Omental fat pad (tissue), 4 donors: ENCODE measurements around the gene USP17L15. TPM values are rescaled to one million over a fixed set of nuclear protein-coding genes. Genes with fewer than 3 reads are reported as not detected.
"Not testable (repeated sequence)": the region's sequence is repeated elsewhere in the genome, so short reads cannot be mapped to it uniquely, and the experiment has no call there.

Source experiments
- ATAC-seq: fragments of 150-250 bp; one replicate; pipeline ENCODE4 v1.9.1; 2016; ENCODE audit warnings: mild to moderate bottlenecking, moderate library complexity; ENCODE audit not compliant: low FRiP score
- DNase-seq: peaks from one replicate; pipeline ENCODE4 v3.0.0-alpha.2; 2019; ENCODE audit warnings: low spot score
- total RNA-seq, 4 donors: library from RNA; depleted of rRNA; stranded (reverse); fragments of >200 nt; gene quantifications; one replicate each; pipeline ENCODE4 v1.1.0, GENCODE V29; 2016

USP17L15 gene
- not detected for total RNA-seq

DNA sequence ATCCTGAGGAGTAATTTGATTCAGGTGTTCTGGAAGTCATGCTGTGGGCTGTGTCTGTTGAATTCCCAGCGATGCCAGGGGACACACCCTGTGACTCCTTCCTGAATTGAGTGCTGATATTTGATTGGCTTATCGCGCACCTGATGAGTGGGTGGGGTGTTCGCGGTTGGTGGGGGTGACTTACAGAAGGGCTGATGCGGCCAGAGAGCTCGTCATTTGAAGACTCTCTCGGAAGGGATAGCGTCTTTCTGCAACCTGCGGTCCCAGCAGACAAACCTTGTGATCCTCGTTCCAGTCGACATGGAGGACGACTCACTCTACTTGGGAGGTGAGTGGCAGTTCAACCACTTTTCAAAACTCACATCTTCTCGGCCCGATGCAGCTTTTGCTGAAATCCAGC, at the start of gene USP17L15:
Gene USP17L15 (plus strand): TSS at position 301 of the 400 bp plus-strand sequence. CDS start 0 bp downstream, at position 301.
- ATAC-seq, DNase-seq: not testable (repeated sequence)

DNA sequence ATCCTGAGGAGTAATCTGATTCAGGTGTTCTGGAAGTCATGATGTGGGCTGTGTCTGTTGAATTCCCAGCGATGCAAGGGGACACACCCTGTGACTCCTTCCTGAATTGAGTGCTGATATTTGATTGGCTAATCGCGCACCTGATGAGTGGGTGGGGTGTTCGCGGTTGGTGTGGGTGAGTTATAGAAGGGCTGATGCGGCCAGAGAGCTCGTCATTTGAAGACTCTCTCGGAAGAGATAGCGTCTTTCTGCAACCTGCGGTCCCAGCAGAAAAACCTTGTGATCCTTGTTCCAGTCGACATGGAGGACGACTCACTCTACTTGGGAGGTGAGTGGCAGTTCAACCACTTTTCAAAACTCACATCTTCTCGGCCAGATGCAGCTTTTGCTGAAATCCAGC, 23.8 kb upstream of the USP17L15 start, which contains the start of gene USP17L10:
Gene USP17L10 (plus strand): TSS at position 301 of the 400 bp plus-strand sequence. CDS start 0 bp downstream, at position 301.
- DNase-seq, ATAC-seq: not testable (repeated sequence)

DNA sequence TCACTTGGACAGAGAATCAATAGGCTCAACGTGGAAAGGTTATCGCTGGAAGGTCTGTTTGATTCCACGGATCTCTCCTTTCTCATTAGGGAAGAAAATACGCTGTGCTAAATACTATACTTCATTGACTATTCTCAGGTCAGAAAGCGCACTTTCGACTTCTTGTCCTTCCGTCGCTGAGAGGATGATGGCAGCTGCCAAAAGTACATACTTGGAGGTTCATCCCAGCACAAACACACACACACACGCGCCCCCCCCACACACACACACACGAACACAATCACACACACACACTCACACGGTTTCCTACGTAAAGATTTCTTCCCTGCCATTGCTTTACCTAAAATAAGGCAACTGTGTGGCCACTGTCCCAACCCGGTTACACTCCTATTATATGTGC, 19.5 kb upstream of the USP17L15 start:
- DNase-seq, ATAC-seq: not testable (repeated sequence)

GRCh38 chr4:9215105-9215504, 19.1 kb upstream of the USP17L15 start, which contains the start of gene USP17L11:
USP17L11 (plus strand) TSS chr4:9215405; CDS start chr4:9215405, 0 bp downstream.
- ATAC-seq, DNase-seq: not testable (repeated sequence)

DNA sequence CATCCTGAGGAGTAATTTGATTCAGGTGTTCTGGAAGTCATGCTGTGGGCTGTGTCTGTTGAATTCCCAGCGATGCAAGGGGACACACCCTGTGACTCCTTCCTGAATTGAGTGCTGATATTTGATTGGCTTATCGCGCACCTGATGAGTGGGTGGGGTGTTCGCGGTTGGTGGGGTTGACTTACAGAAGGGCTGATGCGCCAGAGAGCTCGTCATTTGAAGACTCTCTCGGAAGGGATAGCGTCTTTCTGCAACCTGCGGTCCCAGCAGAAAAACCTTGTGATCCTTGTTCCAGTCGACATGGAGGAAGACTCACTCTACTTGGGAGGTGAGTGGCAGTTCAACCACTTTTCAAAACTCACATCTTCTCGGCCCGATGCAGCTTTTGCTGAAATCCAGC, 14.3 kb upstream of the USP17L15 start, which contains the start of gene USP17L12:
Gene USP17L12 (plus strand): TSS at position 301 of the 400 bp plus-strand sequence. CDS start 0 bp downstream, at position 301.
- ATAC-seq, DNase-seq: not testable (repeated sequence)

DNA sequence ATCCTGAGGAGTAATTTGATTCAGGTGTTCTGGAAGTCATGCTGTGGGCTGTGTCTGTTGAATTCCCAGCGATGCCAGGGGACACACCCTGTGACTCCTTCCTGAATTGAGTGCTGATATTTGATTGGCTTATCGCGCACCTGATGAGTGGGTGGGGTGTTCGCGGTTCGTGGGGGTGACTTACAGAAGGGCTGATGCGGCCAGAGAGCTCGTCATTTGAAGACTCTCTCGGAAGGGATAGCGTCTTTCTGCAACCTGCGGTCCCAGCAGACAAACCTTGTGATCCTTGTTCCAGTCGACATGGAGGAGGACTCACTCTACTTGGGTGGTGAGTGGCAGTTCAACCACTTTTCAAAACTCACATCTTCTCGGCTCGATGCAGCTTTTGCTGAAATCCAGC, 9.6 kb upstream of the USP17L15 start, which contains the start of gene USP17L13:
Gene USP17L13 (plus strand): TSS at position 301 of the 400 bp plus-strand sequence. CDS start 0 bp downstream, at position 301.
- ATAC-seq, DNase-seq: not testable (repeated sequence)

DNA sequence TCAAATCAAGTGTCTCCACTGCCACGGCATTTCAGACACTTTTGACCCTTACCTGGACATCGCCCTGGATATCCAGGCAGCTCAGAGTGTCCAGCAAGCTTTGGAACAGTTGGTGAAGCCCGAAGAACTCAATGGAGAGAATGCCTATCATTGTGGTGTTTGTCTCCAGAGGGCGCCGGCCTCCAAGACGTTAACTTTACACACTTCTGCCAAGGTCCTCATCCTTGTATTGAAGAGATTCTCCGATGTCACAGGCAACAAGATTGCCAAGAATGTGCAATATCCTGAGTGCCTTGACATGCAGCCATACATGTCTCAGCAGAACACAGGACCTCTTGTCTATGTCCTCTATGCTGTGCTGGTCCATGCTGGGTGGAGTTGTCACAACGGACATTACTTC, 3.9 kb upstream of the USP17L15 start:
- not testable (repeated sequence) for DNase-seq, ATAC-seq

DNA sequence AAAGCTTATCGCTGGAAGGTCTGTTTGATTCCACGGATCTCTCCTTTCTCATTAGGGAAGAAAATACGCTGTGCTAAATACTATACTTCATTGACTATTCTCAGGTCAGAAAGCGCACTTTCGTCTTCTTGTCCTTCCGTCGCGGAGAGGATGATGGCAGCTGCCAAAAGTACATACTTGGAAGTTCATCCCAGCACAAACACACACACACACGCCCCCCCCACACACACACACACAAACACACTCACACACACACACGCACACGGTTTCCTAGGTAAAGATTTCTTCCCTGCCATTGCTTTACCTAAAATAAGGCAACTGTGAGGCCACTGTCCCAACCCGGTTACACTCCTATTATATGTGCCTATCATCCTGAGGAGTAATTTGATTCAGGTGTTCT, 4.3 kb downstream of the USP17L15 start:
- not testable (repeated sequence) for ATAC-seq
- DNase-seq: peak; percentile 20

GRCh38 chr4:9243579-9243978, 9.4 kb downstream of the USP17L15 start, which contains the start of gene USP17L17:
USP17L17 (plus strand) TSS chr4:9243879; CDS start chr4:9243879, 0 bp downstream.
- not testable (repeated sequence) for DNase-seq, ATAC-seq

DNA sequence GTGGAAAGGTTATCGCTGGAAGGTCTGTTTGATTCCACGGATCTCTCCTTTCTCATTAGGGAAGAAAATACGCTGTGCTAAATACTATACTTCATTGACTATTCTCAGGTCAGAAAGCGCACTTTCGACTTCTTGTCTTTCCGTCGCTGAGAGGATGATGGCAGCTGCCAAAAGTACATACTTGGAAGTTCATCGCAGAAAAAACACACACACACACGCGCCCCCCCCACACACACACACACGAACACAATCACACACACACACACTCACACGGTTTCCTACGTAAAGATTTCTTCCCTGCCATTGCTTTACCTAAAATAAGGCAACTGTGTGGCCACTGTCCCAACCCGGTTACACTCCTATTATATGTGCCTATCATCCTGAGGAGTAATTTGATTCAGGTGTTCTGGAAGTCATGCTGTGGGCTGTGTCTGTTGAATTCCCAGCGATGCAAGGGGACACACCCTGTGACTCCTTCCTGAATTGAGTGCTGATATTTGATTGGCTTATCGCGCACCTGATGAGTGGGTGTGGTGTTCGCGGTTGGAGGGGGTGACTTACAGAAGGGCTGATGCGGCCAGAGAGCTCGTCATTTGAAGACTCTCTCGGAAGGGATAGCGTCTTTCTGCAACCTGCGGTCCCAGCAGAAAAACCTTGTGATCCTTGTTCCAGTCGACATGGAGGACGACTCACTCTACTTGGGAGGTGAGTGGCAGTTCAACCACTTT, 13.9 kb downstream of the USP17L15 start, which contains the start of gene USP17L18:
Gene USP17L18 (plus strand): TSS at position 678 of the 728 bp plus-strand sequence. CDS start 0 bp downstream, at position 678.
- not testable (repeated sequence) for ATAC-seq
- DNase-seq: peak; percentile 19

GRCh38 chr4:9253078-9253477, 18.9 kb downstream of the USP17L15 start, which contains the start of gene USP17L19:
USP17L19 (plus strand) TSS chr4:9253378; CDS start chr4:9253378, 0 bp downstream.
- ATAC-seq, DNase-seq: not testable (repeated sequence)

- not testable (repeated sequence) for DNase-seq, ATAC-seq
Observed at GRCh38 chr4:9257824-9258223, 23.6 kb downstream of the USP17L15 start, which contains the start of gene USP17L20. USP17L20 (plus strand) TSS chr4:9258124; CDS start chr4:9258124, 0 bp downstream.

GRCh38 chr4:9262572-9262971, 28.4 kb downstream of the USP17L15 start, which contains the start of gene USP17L21:
USP17L21 (plus strand) TSS chr4:9262872; CDS start chr4:9262872, 0 bp downstream.
- ATAC-seq: not testable (repeated sequence)

DNA sequence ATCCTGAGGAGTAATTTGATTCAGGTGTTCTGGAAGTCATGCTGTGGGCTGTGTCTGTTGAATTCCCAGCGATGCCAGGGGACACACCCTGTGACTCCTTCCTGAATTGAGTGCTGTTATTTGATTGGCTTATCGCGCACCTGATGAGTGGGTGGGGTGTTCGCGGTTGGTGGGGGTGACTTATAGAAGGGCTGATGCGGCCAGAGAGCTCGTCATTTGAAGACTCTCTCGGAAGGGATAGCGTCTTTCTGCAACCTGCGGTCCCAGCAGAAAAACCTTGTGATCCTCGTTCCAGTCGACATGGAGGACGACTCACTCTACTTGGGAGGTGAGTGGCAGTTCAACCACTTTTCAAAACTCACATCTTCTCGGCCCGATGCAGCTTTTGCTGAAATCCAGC, 33.1 kb downstream of the USP17L15 start, which contains the start of gene USP17L22:
Gene USP17L22 (plus strand): TSS at position 301 of the 400 bp plus-strand sequence. CDS start 0 bp downstream, at position 301.
- DNase-seq, ATAC-seq: not testable (repeated sequence)

More at GRCh38 chr4:9262572-9262971, 28.4 kb downstream of the USP17L15 start, which contains the start of gene USP17L21:
- DNase-seq: not testable (repeated sequence)

DNA sequence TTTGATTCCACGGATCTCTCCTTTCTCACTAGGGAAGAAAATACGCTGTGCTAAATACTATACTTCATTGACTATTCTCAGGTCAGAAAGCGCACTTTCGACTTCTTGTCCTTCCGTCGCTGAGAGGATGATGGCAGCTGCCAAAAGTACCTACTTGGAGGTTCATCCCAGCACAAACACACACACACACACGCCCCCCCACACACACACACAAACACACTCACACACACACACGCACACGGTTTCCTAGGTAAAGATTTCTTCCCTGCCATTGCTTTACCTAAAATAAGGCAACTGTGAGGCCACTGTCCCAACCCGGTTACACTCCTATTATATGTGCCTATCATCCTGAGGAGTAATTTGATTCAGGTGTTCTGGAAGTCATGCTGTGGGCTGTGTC, 37.5 kb downstream of the USP17L15 start:
- ATAC-seq: not testable (repeated sequence)
- peak; percentile 46 for DNase-seq

Other genes starting within 250 kb of the USP17L15 start
- not detected for gene FAM90A26, start 64.0 kb upstream of the USP17L15 start, total RNA-seq
- gene USP17L10, start 23.7 kb upstream of the USP17L15 start, total RNA-seq: not detected
- gene USP17L11, start 19.0 kb upstream of the USP17L15 start, total RNA-seq: not detected
- not detected for gene USP17L12, start 14.2 kb upstream of the USP17L15 start, total RNA-seq
- gene USP17L13, start 9.5 kb upstream of the USP17L15 start, total RNA-seq: not detected
- not detected for gene USP17L17, start 9.5 kb downstream of the USP17L15 start, total RNA-seq
- gene USP17L18, start 14.2 kb downstream of the USP17L15 start, total RNA-seq: not detected
- gene USP17L19, start 19.0 kb downstream of the USP17L15 start, total RNA-seq: not detected
- gene USP17L20, start 23.7 kb downstream of the USP17L15 start, total RNA-seq: not detected
- not detected for gene USP17L21, start 28.5 kb downstream of the USP17L15 start, total RNA-seq
- gene USP17L22, start 33.2 kb downstream of the USP17L15 start, total RNA-seq: not detected
- not detected for gene USP17L24, start 90.8 kb downstream of the USP17L15 start, total RNA-seq
- not detected for gene USP17L25, start 95.5 kb downstream of the USP17L15 start, total RNA-seq
- gene USP17L26, start 100.3 kb downstream of the USP17L15 start, total RNA-seq: not detected
- gene USP17L5, start 105.0 kb downstream of the USP17L15 start, total RNA-seq: not detected
- gene USP17L27, start 109.8 kb downstream of the USP17L15 start, total RNA-seq: not detected
- not detected for gene USP17L28, start 114.5 kb downstream of the USP17L15 start, total RNA-seq
- gene USP17L29, start 119.3 kb downstream of the USP17L15 start, total RNA-seq: not detected
- not detected for gene USP17L30, start 128.7 kb downstream of the USP17L15 start, total RNA-seq
- not detected for gene DEFB131A, start 210.0 kb downstream of the USP17L15 start, total RNA-seq